Measurements from ENCODE around the gene LHPP.

DNA sequence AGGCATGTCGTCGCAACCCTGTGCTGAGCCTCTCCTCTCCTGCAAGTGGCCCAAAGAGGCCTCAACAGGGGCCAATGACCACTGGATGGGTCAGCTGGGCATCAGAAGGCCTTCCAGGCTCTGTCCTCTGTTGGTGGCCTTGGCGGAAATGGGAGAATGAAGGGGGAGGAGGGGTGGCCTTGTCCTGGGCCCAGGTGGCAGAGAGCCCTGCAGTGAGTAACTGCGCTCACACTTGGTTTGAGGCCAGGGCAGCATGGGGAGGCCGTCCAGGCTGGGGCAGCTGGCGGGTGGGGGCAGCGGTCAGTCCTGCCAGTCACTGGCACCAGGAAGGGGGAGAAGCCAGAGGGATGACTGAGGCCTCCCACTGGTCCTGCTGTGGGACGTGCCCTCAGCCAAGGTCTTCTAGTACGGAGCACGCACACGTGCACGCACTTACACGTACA, 59.8 kb downstream of the LHPP start:
- TF ChIP-seq, protein P1, sequence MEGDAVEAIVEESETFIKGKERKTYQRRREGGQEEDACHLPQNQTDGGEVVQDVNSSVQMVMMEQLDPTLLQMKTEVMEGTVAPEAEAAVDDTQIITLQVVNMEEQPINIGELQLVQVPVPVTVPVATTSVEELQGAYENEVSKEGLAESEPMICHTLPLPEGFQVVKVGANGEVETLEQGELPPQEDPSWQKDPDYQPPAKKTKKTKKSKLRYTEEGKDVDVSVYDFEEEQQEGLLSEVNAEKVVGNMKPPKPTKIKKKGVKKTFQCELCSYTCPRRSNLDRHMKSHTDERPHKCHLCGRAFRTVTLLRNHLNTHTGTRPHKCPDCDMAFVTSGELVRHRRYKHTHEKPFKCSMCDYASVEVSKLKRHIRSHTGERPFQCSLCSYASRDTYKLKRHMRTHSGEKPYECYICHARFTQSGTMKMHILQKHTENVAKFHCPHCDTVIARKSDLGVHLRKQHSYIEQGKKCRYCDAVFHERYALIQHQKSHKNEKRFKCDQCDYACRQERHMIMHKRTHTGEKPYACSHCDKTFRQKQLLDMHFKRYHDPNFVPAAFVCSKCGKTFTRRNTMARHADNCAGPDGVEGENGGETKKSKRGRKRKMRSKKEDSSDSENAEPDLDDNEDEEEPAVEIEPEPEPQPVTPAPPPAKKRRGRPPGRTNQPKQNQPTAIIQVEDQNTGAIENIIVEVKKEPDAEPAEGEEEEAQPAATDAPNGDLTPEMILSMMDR (IDR thresholded peaks at IDR 0.05): no peak
- no peak for TF ChIP-seq POLR2A (IDR thresholded peaks at IDR 0.05)
